Thoracic aorta endothelial cell (primary cell): Measurements from ENCODE around the gene CNIH3. TPM values are rescaled to one million over a fixed set of nuclear protein-coding genes. Genes with fewer than 3 reads are reported as not detected.

Experiments used
- total RNA-seq: library from RNA; depleted of rRNA; stranded (reverse); fragments of >200 nt; gene quantifications from 2 replicates; pipeline ENCODE4 v1.2.3, GENCODE V29; 2012

CNIH3 gene
- 0.72 and 1.6 TPM in 2 replicates for total RNA-seq

GRCh38 chr1:224615861-224616755 is at the start of gene CNIH3:
CNIH3 (plus strand) TSS chr1:224616317; CDS start chr1:224617175, 858 bp downstream.

Other genes starting within 250 kb of the CNIH3 start
- 98.6 and 121 TPM in 2 replicates for gene WDR26, start 181.5 kb upstream of the CNIH3 start, total RNA-seq